ENCODE results near the gene TOM1L2. TPM values are rescaled to one million over a fixed set of nuclear protein-coding genes. Genes with fewer than 3 reads are reported as not detected.

TOM1L2 gene
- total RNA-seq, 4 donors from 2014 or later, result 55.5 to 118 (median 73.3) TPM

- H3K4me3 ChIP-seq, result no peak overlapping the region
- TF ChIP-seq POLR2A (IDR thresholded peaks at IDR 0.05) (no peak), CTCF (IDR thresholded peaks at IDR 0.05) (no peak)
- H3K27ac ChIP-seq, result peak overlapping the region; percentile 39 to 96 (median 92)
- no peak for DNase-seq
- no peaks in the 10 kb centered on the region for H3K36me3 ChIP-seq
- WGBS, 2 donors, result 74 to 97% methylated on average over 5 to 10 of the region's 16 CpGs
- intact Hi-C loops (cut with DNase I), result no loop called here
- no peaks in the 10 kb centered on the region for H3K27me3 ChIP-seq
- peaks cover 62 to 84% (median 67%) of the 10 kb centered on the region in 3 donors for H3K4me1 ChIP-seq
- no peaks in the 10 kb centered on the region for H3K9me3 ChIP-seq
Observed at GRCh38 chr17:17826942-17827785, 145.0 kb downstream of the TOM1L2 start.

GRCh38 chr17:17826342-17826713, 145.9 kb downstream of the TOM1L2 start:
- Histone ChIP-seq H3K4me3 (no peak overlapping the region), H3K4me1 (peaks cover 64 to 84% (median 68%) of the 10 kb centered on the region in 3 donors)
- TF ChIP-seq CTCF (IDR thresholded peaks at IDR 0.05) (no peak), POLR2A (IDR thresholded peaks at IDR 0.05) (no peak)

GRCh38 chr17:17824783-17825614, 147.2 kb downstream of the TOM1L2 start:
- no peaks in the 10 kb centered on the region for H3K9me3 ChIP-seq
- intact Hi-C loops (cut with DNase I), result no loop called here
- DNase-seq, result no peak
- 46 to 52% methylated on average over 7 to 8 of the region's 14 CpGs for WGBS, 2 donors
- H3K36me3 ChIP-seq, result peaks cover 0 to 7% (median 0%) of the 10 kb centered on the region in 3 donors
- H3K4me3 ChIP-seq, result peak overlapping the region in 1 of 4 donors; percentile 72
- H3K27ac ChIP-seq, result peak overlapping the region; percentile 91 to 96 (median 93)
- peaks cover 66 to 84% (median 74%) of the 10 kb centered on the region in 3 donors for H3K4me1 ChIP-seq
- H3K27me3 ChIP-seq, result no peaks in the 10 kb centered on the region
- TF ChIP-seq CTCF (IDR thresholded peaks at IDR 0.05), result no peak
- no peak for TF ChIP-seq POLR2A (IDR thresholded peaks at IDR 0.05)

More at GRCh38 chr17:17826342-17826713, 145.9 kb downstream of the TOM1L2 start:
- DNase-seq, result no peak
- peak overlapping the region; percentile 68 to 96 (median 92) for H3K27ac ChIP-seq
- H3K27me3 ChIP-seq, result no peaks in the 10 kb centered on the region
- no peaks in the 10 kb centered on the region for H3K9me3 ChIP-seq
- H3K36me3 ChIP-seq, result no peaks in the 10 kb centered on the region
- intact Hi-C loops (cut with DNase I), result no loop called here
- WGBS, 2 donors, result 72% methylated on average over 2 of the region's 2 CpGs; no CpG with 5 or more reads in 1 of the 2 donors

GRCh38 chr17:17824119-17824782, 147.9 kb downstream of the TOM1L2 start:
- 29% methylated on average over 4 of the region's 11 CpGs; no CpG with 5 or more reads in 1 of the 2 donors for WGBS, 2 donors
- Histone ChIP-seq H3K9me3 (no peaks in the 10 kb centered on the region), H3K4me1 (peaks cover 73 to 91% (median 81%) of the 10 kb centered on the region in 3 donors), H3K27me3 (no peaks in the 10 kb centered on the region), H3K27ac (peak overlapping the region; percentile 91 to 96 (median 93)), H3K4me3 (peak overlapping the region; percentile 8 to 72 (median 51)), H3K36me3 (peaks cover 2 to 14% (median 3%) of the 10 kb centered on the region in 3 donors)
- DNase-seq, result no peak
- no peak for TF ChIP-seq POLR2A (IDR thresholded peaks at IDR 0.05)
- peak in 1 of 6 experiments; percentile 1 for TF ChIP-seq CTCF (IDR thresholded peaks at IDR 0.05)
- intact Hi-C loops (cut with DNase I), result no loop called here
